ENCODE measurements around the gene PHF13. TPM values are rescaled to one million over a fixed set of nuclear protein-coding genes. Genes with fewer than 3 reads are reported as not detected.

PHF13 gene
- total and polyA plus RNA-seq, 9 of the 15 experiments (the other 6 are each of a cell fraction or from before 2014, with no cell fraction given), result 1.8 to 36.1 (median 11.7) TPM

- TF ChIP-seq GTF2E2 (tag; IDR thresholded peaks at IDR 0.05) (0 out of 2 replicates have a peak, but pooled peaks have one; percentile 0), CXXC5 (CRISPR knock-in tag; IDR thresholded peaks at IDR 0.05) (peak; percentile 77), MTF1 (CRISPR knock-in tag; IDR thresholded peaks at IDR 0.05; ENCODE audit: borderline replicate concordance) (no peak; the same call in 1 of the 2 replicates), THRAP3 (IDR thresholded peaks at IDR 0.05; ENCODE audit: borderline replicate concordance) (no peak), ZNF318 (IDR thresholded peaks at IDR 0.05; ENCODE audit: borderline replicate concordance in 1 of 2, low read depth in 1 of 2) (no peak), ELK1 (CRISPR knock-in tag; IDR thresholded peaks at IDR 0.05) (no peak), RBM39 (optimal IDR thresholded peaks at IDR 0.05; ENCODE audit: low read depth, low read length) (no peak), PYGO2 (tag; IDR thresholded peaks at IDR 0.05) (no peak; the same call in 1 of the 2 replicates), NR1H2 (CRISPR knock-in tag; IDR thresholded peaks at IDR 0.05) (no peak), TAL1 (IDR thresholded peaks at IDR 0.05) (no peak), MCM5 (IDR thresholded peaks at IDR 0.05; ENCODE audit: low read depth) (no peak), GTF2F1 (IDR thresholded peaks at IDR 0.05; ENCODE audit: low read depth, low read length) (0 out of 2 replicates have a peak, but pooled peaks have one; percentile 66), TEAD1 (CRISPR knock-in tag; IDR thresholded peaks at IDR 0.05) (peak; percentile 79 to 92), SMARCE1 (IDR thresholded peaks at IDR 0.05) (no peak)
- TF ChIP-seq, protein P1, sequence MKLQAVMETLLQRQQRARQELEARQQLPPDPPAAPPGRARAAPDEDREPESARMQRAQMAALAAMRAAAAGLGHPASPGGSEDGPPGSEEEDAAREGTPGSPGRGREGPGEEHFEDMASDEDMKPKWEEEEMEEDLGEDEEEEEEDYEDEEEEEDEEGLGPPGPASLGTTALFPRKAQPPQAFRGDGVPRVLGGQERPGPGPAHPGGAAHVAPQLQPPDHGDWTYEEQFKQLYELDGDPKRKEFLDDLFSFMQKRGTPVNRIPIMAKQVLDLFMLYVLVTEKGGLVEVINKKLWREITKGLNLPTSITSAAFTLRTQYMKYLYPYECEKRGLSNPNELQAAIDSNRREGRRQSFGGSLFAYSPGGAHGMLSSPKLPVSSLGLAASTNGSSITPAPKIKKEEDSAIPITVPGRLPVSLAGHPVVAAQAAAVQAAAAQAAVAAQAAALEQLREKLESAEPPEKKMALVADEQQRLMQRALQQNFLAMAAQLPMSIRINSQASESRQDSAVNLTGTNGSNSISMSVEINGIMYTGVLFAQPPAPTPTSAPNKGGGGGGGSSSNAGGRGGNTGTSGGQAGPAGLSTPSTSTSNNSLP (IDR thresholded peaks at IDR 0.05; ENCODE audit: borderline replicate concordance, low read depth, low read length), result peak; percentile 51; the same call in 1 of the 2 replicates
- TF ChIP-seq, protein P2, sequence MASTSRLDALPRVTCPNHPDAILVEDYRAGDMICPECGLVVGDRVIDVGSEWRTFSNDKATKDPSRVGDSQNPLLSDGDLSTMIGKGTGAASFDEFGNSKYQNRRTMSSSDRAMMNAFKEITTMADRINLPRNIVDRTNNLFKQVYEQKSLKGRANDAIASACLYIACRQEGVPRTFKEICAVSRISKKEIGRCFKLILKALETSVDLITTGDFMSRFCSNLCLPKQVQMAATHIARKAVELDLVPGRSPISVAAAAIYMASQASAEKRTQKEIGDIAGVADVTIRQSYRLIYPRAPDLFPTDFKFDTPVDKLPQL (IDR thresholded peaks at IDR 0.05; ENCODE audit: extremely low read depth, insufficient read length), result no peak
Measured at GRCh38 chr1:6603915-6604558, 9.5 kb upstream of the PHF13 start (continued).

All from K562 (cell line).